GM21423 (cell line): ENCODE results near the gene TTLL7.

ENCODE experiments used
- ATAC-seq: cut with Tn5 transposase; IDR thresholded peaks from one replicate; pipeline ENCODE4 v1.9.1; 2021; ENCODE audit warnings: mild to moderate bottlenecking, moderate library complexity; ENCODE audit not compliant: unreplicated experiment

The TTLL7 gene

DNA sequence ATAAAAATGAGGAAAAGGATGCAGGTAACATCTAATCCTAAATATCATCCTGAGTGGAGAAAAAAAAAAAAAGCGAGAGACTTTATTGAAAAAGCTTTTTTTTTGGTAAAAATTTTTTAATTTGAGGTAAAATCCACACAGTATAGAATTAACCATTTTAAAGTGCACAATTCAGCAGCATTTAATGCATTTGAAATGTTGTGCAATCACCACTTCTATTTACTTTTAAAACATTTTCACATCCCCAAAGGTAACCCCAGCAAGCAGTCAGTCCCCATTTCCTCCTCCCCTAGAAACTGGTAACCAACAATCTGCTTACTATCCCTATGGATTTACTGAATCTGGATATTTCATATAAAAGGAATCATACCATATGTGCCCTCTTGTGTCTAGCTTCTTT, 166.7 kb downstream of the TTLL7 start:
- ATAC-seq, result no peak

GRCh38 chr1:83829106-83829505, 169.8 kb downstream of the TTLL7 start:
- ATAC-seq, result no peak

DNA sequence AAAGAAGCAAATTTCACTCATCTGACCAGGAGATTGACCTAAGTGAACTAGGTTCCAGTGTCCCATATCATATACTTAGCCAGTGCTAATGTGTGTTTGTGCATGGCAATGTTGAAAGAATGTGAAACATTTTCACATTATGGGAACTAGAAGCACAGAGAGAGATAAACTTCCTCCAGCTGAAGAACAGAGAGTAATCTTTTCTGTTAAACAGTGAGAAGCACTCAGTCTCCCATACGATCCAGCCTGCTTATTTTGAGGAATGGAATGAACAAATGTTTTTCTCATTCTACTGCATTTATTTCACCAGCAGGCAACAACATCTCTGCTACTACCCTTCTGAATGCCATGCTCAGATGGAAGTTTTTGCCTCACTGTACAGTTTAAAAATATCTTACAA, 170.5 kb downstream of the TTLL7 start:
- ATAC-seq, result no peak

- no peak for ATAC-seq
These were observed 171.2 kb downstream of the TTLL7 start for GRCh38 chr1:83827741-83828140.

DNA sequence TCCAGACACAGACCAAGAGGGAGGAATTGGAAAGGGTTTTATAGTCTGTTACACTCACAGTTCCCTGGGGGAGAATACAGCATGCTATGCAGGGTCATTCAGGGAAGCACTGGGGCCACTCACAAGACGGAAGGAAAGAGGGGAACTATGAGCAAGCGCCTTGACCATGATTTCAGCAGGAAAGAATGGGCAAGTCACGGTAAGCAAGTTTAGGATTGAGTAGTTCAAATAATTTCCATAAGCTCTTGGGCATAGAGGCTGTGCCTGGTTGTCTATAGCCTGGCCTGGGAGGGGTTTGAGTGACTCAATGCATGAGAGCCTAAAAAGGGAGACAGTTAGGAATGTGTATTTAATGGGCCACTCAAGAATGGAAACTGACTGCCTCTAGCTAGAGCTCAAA, 176.7 kb downstream of the TTLL7 start:
- ATAC-seq, result no peak

GRCh38 chr1:83819436-83819835, 179.5 kb downstream of the TTLL7 start:
- ATAC-seq, result no peak

- no peak for ATAC-seq
These were observed 180.0 kb downstream of the TTLL7 start for GRCh38 chr1:83818916-83819315.

GRCh38 chr1:83816836-83817235, 182.1 kb downstream of the TTLL7 start:
- ATAC-seq, result no peak

GRCh38 chr1:83815330-83815729, 183.6 kb downstream of the TTLL7 start:
- no peak for ATAC-seq
